Colonic mucosa (tissue), 4 donors: ENCODE results near the gene TMEM217. TPM values are rescaled to one million over a fixed set of nuclear protein-coding genes. Genes with fewer than 3 reads are reported as not detected.

Source experiments
- DNase-seq: peaks from one replicate; pipeline ENCODE4 v3.0.0-alpha.2; 2020
- H3K27ac ChIP-seq: fragments of 200-600 bp; one replicate; pipeline ENCODE4 v1.8.0; 2021
- H3K27me3 ChIP-seq: fragments of 200-600 bp; one replicate; pipeline ENCODE4 v1.8.0; 2021
- H3K36me3 ChIP-seq: fragments of 200-600 bp; one replicate; pipeline ENCODE4 v1.8.0; 2021
- H3K4me1 ChIP-seq: fragments of 200-600 bp; one replicate; pipeline ENCODE4 v1.8.0; 2021; ENCODE audit warnings: mild to moderate bottlenecking
- H3K4me3 ChIP-seq: fragments of 200-600 bp; one replicate; pipeline ENCODE4 v1.8.0; 2021
- H3K9ac ChIP-seq, 2 donors: one replicate each; pipeline ENCODE4 v1.7.0; 2013; ENCODE audit warnings: control low read depth in 2 of 2, low read depth in 2 of 2, low read length in 2 of 2
- H3K9me3 ChIP-seq: fragments of 200-600 bp; one replicate; pipeline ENCODE4 v1.8.0; 2021
- intact Hi-C: fragments of 100-400 bp; cut with DNase I; formaldehyde crosslinking; loops from one replicate; pipeline ENCODE4 v1.14.1; 2022
- total RNA-seq, 2 donors: library from RNA; stranded (reverse); fragmentation: NEBNext Ultra II Directional in 1 of 2; extraction: Animal tissue kit (Norgen Biotek cat#: 25700) in 1 of 2; gene quantifications; one replicate each; pipeline ENCODE4 v1.2.1, GENCODE V29; 2021
- TF ChIP-seq, protein P1 (sequence below): fragments of 200-600 bp; IDR thresholded peaks from one replicate; pipeline ENCODE4 v1.8.0; 2022; ENCODE audit warnings: antibody characterized with exemption, mild to moderate bottlenecking
- donor health status: healthy.
- donor health status: DM: no; HTN: no; CAD: no.
- donor health status: DM: no; HTN: no; CAD: no.

Gene TMEM217
- total RNA-seq, 2 donors from 2014 or later = 0.62 to 1.2 TPM

DNA sequence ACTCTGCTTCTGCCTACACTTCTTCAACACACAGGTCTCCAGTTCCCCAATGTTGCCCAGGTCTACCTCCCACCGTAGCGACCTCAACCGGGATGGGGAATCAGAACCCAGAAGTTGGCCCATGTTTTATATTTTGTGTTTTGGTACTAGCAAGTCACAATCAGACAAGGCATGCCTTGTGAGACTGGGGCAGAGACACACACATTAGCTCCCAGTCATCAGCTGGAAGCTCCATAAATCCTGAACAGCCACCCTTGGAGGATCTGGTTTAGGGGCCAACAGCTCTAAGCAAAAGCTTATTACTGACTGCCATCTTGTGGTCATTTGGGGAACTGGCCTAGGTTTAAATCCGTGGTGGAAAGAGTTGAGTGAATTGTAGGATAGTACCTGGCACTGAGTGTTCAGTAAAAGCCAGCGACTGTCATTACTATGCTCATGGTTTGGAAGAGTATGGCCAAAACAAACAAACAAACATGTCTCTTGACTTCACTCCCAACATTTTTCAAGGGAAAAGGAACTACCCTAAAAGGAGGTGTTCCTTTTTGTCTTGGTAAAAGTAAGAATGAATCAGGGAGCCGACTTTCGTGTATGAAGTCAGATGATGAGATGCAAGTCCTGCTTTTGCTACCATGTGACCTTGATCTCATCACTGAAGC, 47.5 kb downstream of the TMEM217 start:
- TF ChIP-seq, protein P1, sequence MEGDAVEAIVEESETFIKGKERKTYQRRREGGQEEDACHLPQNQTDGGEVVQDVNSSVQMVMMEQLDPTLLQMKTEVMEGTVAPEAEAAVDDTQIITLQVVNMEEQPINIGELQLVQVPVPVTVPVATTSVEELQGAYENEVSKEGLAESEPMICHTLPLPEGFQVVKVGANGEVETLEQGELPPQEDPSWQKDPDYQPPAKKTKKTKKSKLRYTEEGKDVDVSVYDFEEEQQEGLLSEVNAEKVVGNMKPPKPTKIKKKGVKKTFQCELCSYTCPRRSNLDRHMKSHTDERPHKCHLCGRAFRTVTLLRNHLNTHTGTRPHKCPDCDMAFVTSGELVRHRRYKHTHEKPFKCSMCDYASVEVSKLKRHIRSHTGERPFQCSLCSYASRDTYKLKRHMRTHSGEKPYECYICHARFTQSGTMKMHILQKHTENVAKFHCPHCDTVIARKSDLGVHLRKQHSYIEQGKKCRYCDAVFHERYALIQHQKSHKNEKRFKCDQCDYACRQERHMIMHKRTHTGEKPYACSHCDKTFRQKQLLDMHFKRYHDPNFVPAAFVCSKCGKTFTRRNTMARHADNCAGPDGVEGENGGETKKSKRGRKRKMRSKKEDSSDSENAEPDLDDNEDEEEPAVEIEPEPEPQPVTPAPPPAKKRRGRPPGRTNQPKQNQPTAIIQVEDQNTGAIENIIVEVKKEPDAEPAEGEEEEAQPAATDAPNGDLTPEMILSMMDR = peak; percentile 99
- Histone ChIP-seq H3K9ac (no peak overlapping the region), H3K27ac (no peak overlapping the region), H3K36me3 (no peaks in the 10 kb centered on the region), H3K9me3 (no peaks in the 10 kb centered on the region), H3K4me1 (no peaks in the 10 kb centered on the region), H3K27me3 (no peaks in the 10 kb centered on the region), H3K4me3 (no peak overlapping the region)
- peak; percentile 88 for DNase-seq
- intact Hi-C loops = loop anchor here (5.0 kb wide), 1 partner anchor 443 kb away; no protein-coding TSS in a partner anchor

DNA sequence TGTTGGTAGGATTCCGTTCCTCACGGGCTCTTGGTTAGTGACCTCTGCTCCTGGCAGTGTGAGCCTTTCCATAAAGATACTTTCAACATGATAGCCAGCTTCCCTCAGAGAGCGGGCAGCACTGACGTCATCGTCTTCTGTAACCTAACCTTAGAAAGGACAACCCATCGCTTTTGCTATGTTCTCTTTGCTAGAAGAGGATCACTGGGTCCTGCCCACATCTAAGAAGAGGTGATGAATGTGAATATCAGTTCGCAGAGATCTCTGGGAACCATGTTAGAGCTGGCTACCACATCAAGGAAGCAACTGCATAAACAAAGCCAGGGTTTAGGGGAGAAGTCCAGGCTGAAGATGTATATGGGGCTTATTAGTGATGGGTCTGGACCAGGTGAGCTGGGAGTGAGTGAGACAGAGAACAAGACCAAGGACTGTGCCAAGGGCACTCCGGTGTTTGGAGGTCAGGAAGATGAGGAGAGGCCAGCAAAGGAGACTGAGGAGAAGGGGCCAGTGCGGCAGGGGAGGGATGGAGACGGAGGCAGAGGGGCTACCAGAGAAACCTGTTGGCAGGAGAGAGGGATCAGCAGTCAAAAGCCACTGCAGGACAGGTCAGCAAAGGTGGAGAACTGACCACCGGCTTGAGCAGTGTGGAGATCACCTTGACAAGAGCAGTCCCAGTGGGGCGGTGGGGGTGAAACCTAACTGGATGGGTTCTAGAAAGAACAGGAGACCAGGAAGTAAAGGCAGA, 48.3 kb downstream of the TMEM217 start:
- H3K4me1 ChIP-seq = no peaks in the 10 kb centered on the region
- no peak overlapping the region for H3K27ac ChIP-seq
- intact Hi-C loops = loop anchor here (5.0 to 10.0 kb wide), 4 partner anchors 37 to 442 kb away; partner anchors contain the start of gene PIM1
- H3K36me3 ChIP-seq = no peaks in the 10 kb centered on the region
- H3K4me3 ChIP-seq = no peak overlapping the region
- H3K9ac ChIP-seq = no peak overlapping the region
- TF ChIP-seq, protein P1 = no peak
- no peak for DNase-seq
- H3K9me3 ChIP-seq = no peaks in the 10 kb centered on the region
- H3K27me3 ChIP-seq = no peaks in the 10 kb centered on the region

DNA sequence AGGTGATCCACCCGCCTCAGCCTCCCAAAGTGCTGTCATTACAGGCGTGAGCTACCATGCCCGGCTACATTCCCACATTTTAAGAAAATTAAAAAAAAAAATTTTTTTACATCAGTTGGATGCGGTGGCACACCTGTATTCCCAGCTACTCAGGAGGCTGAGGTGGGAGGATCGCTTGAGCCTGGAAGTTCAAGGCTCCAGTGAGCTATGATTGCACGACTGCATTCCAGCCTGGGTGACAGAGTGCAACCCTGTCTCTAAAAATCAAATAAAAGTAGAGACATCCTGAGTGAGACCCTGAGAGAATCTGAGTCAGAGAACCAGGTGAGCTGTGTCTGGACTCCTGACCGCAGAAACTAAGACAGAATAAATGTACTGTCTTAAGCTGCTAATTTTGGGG, 49.2 kb downstream of the TMEM217 start:
- no peak overlapping the region for H3K27ac ChIP-seq
- no peak for DNase-seq
- H3K36me3 ChIP-seq = no peaks in the 10 kb centered on the region
- TF ChIP-seq, protein P1 = no peak
- no peaks in the 10 kb centered on the region for H3K4me1 ChIP-seq
- H3K9me3 ChIP-seq = no peaks in the 10 kb centered on the region
- H3K9ac ChIP-seq = no peak overlapping the region
- H3K27me3 ChIP-seq = no peaks in the 10 kb centered on the region
- intact Hi-C loops = loop anchor here (5.0 to 10.0 kb wide), 3 partner anchors 36 to 326 kb away; partner anchors contain the start of gene PIM1
- no peak overlapping the region for H3K4me3 ChIP-seq

DNA sequence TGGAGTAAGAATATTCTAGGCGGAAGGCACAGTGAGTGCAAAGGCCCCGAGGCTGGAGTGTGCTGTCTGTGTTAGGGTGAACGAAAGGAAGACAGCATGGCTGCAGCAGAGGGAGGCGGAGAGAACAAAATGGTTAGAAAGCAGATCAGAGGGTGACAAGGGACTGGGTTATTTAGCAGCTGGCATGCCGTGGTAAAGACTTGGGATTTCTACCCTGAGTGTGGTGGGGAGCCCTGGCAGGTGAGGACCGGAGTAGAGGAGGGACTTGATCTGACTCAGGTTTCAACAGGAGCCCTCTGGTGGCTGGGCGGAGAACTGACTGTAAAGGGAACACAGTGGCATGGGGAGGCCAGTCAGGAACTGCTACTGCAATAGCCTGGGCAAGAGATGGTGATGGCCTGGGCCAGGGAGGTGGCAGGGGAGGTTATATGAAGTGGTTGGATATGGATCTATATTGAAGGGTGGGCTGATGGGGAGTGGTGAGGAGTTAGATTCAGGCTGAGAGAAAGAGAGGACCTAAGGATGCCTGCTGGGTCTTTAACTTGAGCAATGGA, 50.0 kb downstream of the TMEM217 start:
- peak; percentile 94 for DNase-seq
- Histone ChIP-seq H3K4me3 (no peak overlapping the region), H3K27me3 (no peaks in the 10 kb centered on the region), H3K9ac (peak overlapping the region in 1 of 2 donors; percentile 19), H3K9me3 (no peaks in the 10 kb centered on the region), H3K4me1 (no peaks in the 10 kb centered on the region), H3K36me3 (no peaks in the 10 kb centered on the region), H3K27ac (no peak overlapping the region)
- intact Hi-C loops = loop anchor here (2.0 to 10.0 kb wide), 4 partner anchors 36 to 326 kb away; partner anchors contain the start of gene PIM1
- TF ChIP-seq, protein P1 = peak; percentile 81

DNA sequence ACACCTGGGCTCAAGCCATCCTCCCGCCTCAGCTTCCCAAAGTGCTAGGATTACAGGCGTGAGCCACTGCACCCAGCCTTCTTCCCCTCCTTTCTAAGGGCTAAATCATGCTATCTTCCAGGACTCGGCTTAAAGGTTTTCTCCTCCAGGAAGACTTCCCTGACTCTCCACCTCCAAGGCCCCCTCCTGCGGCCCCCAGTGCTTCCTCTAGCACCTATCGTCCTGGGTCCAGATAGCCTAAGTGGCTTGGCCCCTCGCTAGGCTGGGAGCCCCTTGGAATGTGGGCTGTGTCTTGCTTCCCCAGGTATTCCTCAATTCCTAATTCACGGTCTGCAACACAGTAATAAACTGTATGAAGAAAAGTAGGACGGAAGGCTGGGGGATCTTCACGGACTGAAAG, 51.3 kb downstream of the TMEM217 start:
- no peak for DNase-seq
- TF ChIP-seq, protein P1 = no peak

More for the DNA sequence above, 51.3 kb downstream of the TMEM217 start:
- Histone ChIP-seq H3K4me1 (no peaks in the 10 kb centered on the region), H3K9me3 (no peaks in the 10 kb centered on the region), H3K36me3 (no peaks in the 10 kb centered on the region), H3K4me3 (no peak overlapping the region), H3K9ac (no peak overlapping the region), H3K27ac (no peak overlapping the region), H3K27me3 (no peaks in the 10 kb centered on the region)
- intact Hi-C loops = loop anchor here (2.0 to 10.0 kb wide), 4 partner anchors 34 to 324 kb away; partner anchors contain the start of gene PIM1
